Measurements from ENCODE around the gene MTFP1.
"Not testable (repeated sequence)": the region's sequence is repeated elsewhere in the genome, so short reads cannot be mapped to it uniquely, and the experiment has no call there.

MTFP1 gene

DNA sequence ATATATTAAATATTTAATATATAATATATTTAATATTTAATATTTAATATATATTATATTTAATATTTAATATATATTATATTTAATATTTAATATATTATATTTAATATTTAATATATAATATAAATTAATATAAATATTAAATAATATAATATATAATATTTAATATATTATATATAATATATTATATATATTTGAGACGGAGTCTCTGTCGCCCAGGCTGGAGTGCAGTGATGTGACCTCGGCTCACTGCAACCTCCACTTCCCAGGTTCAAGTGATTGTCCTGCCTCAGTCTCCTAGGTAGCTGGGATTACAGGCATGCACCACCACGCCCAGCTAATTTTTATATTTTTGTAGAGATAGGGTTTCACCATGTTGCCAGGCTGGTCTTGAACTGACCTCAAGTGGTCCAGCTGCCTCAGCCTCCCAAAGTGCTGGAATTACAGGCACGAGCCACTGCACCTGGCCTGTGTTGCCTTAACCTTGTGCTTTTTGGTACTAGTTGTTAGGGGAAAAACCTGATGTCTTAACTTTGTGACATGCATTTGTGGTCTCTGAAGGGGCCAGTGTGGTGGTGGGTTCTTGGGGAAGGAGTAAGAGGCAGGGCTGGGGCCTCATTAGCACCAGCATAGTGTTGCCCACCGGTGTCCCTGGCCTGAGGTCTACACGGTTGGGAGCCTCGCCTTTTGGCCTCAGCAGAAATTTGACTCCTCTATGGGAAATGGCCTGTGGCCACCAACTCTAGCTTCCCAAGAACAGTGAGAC, 29.7 kb downstream of the MTFP1 start:
- no peak for DNase-seq (ENCODE audit: low read depth in 2 of 2)

DNA sequence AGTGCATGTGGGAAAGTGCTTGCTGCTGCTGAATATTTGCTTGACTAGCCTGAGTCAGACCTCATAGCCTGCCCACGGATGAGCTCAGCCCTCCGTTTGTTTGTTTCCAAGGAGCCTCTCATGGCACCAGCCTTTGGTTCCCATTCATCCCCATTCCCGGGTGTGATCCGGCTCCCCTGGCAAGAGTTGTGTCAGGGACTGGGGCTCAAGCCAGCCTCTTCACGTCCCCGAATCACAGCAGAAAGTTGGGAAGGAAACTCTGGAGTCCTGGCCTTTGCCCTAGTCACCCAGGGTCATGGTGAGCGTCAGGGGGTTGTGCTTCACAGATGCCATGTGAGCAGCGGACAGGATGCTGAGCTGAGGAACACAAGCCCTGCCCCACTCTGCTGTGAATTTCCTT, 32.4 kb downstream of the MTFP1 start:
- DNase-seq (ENCODE audit: low read depth in 2 of 2) = no peak

DNA sequence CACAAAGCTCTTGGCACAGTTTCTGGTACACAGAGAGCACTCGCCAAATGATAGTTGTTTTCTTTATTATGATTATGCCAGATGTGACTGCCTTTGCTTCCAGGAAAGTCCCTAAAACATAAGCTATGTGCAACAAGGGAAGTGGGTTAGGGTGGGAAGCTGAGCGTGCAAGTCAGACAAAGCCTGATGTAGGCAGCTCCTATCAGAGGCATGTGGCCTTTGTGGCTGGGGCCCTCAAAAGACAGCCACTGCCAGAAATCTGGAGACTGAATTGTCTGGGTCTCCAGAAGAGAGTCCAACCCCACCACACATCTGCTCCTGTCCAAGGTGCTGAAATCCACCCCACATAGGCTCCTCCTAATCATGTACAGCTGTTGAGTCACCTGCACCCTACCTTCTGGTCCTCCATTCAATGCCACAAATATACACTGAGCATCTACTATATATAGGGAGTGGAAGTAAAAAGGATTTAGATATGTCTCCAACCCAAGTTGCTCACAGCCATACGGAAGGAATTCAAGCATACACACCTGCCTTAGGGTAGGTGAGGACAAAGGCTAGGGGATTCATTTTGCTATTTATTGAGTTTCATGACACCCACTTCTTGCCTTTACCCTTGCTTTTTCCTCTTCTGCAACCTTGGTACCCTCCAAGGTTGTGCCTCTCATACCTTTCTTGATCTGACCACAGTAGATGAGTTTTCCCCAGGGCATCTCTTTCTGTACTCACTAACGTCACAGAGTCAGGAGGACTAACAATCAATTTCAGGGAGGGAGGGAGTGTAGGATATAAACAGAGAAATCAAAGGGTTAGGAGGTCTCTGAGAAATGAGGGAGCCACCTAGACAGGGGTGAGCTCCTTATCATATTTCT, 33.8 kb downstream of the MTFP1 start:
- no peak for DNase-seq (ENCODE audit: low read depth in 2 of 2)

DNA sequence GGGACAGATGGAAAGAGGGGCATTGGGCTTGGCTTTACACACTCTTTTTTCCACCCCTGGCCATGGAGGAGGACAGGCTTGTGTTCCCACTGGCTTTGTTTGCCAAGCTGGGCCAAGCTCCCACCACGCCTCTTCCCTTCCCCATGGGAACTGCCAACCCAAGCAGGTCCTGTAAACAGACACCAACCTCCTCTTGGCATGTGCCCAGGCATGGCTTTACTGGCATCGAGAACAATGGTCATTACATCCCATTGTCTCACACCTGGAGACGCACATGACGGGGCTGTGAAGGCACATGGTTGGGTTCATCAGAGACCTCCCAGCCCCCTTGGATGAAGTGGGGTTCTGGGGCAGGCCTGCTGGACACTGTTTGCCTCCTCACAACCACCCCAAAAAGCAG, 34.6 kb downstream of the MTFP1 start:
- DNase-seq (ENCODE audit: low read depth in 2 of 2) = no peak

DNA sequence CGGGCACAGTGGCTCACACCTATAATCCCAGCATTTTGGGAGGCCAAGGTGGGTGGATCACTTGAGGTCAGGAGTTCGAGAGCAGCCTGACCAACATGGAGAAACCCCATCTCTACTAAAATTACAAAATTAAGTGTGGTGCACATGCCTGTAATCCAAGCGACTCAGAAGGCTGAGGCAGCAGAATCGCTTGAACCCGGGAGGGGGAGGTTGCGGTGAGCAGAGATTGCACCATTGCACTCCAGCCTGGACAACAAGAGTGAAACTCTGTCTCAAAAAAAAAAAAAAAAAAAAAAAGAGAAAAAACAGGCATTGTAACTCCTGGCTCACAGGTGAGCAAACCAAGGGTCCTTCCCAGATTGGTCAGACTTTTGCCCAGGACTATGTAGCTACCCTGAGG, 35.0 kb downstream of the MTFP1 start:
- DNase-seq (ENCODE audit: low read depth in 2 of 2) = not testable (repeated sequence)

DNA sequence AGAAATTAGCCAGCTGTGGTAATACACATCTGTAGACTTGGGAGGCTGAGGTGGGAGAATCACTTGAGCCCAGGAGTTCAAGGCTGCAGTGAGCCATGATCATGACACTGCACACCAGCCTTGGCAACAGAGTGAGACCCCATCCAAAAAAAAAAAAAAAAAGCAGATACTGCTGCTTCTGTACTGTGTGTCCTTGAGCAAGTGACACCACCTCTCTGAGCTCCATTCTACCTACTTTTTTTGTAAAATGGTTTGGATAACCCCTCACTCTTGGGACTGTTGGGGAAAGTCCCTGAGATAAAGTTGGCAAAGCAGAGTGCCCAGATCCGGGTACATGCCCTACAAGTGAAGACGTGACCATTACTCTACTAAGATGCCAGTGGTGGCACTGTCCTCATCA, 43.6 kb downstream of the MTFP1 start:
- DNase-seq (ENCODE audit: low read depth in 2 of 2) = no peak

DNA sequence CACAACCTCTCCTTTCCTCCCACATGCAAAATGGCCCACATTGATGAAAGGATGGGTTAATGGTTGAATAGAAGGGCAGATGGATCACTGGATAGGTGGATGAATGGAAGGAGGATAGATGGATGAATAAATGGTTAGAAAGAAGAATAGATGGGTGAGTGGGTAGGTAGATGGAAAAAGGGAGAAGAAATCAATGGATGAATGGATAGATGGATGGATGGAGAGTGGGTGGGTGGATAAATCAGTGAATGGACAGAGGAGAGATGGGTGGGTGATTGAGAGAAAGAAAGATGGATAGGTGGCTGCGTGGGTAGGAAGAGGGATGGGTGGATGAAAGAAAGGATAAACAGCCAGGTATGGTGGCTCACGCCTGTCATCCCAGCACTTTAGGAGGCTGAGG, 45.1 kb downstream of the MTFP1 start:
- DNase-seq (ENCODE audit: low read depth in 2 of 2) = no peak

DNA sequence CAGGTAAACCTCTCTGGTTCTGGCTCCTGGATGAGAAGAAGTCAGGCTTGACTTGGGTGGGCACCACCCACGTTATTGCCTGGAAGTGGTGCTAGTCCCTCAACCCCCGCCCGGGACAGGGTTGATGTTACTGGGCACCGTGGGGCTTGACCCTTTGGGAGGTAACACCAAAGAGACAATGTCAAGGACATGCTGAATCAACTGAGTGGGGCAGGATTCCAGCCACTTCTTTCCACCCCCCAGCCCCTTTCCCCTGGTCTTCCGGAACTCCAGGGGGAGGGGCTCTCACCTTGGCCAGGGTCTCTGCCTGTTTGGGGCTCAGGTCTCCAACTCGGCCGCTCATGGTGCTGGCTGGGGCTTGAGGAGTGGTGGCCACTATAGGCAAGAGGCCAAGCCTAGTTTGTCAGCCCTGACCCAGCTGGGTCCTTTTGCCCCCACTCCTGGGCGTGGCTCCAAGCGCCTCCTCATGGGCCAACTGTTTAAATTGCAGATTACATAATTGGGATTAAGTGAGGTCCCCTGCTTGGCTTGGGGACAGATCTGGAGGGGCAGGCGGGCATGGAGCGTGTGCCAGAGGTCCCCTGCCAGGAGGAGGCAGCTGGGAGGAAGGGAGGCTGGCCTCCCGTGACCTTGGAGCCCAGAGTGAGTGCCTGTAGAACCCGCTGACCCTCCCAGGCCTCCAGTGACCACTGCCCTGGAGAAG, 46.2 kb downstream of the MTFP1 start, which contains the start of gene SEC14L3:
Gene SEC14L3 (minus strand): TSS at position 402 of the 703 bp plus-strand sequence. CDS start 59 bp downstream, at position 343.
- no peak for DNase-seq (ENCODE audit: low read depth in 2 of 2)

DNA sequence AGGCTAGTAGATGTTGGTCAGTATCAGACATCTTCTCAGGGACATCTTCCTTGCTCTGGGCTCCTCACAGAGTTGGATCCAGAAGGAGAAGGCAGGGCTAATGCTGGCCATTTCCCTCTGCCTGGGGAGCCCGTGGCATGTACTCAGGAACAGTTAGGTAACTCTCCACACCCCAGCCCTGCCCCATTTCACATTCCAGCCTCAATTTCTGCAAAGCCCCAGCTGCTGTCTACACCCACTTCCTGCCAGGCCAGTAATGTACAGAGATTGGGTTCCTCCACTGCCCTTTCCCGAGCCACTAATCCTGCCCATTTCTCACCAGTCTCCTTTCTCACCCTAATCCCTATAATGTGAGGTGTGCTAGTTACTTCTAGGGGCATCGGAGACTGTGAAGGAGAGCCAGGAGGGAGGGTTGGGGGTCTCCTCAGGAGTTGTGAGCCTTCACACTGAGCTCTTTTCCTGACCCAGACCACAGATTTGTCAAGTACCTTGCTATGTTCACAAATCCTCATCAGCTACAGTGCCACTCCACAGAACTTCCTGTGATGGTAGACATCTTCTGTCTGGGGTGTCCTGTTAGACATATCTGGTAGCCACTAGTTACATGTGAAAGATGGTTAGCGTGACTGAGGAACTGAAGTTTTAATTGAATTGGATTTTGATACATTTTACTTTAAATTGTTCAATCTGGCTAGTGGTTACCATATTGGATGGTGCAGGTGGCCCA, 47.6 kb downstream of the MTFP1 start:
- no peak for DNase-seq (ENCODE audit: low read depth in 2 of 2)

DNA sequence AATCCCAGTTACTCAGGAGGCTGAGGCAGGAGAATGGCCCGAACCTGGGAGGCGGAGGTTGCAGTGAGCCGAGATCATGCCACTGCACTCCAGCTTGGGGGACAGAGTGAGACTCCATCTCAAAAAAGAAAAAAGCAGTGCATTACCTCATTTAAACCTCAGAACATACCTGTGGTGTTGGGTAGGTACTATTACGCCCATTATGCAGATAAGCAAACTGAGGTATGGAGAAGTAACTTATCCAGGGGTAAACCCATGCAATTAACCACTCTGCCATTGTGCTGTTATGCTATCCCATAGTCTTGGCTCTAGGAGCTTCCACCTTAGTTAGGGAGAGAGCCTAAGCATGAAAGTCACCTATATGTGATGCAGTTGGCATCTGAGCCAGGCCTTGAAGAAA, 48.6 kb downstream of the MTFP1 start:
- DNase-seq (ENCODE audit: low read depth in 2 of 2) = no peak

DNA sequence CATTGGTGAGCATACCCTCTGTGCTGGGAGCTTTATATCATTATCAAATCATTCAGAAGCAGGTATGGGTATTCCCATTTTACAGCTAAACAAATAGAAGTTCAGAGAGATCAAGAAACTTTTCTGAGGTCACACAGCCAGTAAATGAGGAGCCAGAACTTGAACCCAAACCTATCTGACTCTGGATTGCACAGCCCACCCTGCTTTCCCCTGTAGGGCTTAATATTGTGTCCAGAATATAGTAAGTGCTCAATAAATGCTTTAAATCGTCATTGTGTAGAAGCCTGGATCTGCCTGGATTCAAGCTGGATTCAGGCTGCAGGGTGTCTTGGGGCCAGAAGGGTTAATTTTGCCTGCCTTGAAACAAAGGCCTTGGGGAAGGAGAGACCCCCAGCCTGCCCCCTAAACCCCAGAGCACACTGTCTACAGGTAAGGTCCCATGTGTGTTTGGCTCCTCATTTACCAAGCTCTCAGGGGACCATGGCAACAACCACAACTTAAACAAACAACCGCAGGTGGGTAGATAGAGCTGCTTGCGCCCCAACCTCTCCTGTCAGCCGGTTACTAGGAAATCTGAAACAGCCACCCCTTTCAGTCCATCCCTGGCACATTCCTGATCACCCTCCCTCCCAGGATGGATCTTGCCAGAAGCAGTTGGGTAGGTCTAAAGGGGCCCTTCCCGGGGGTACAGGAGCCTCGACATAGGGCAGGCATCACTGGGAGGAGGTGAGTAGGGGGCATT, 49.3 kb downstream of the MTFP1 start:
- DNase-seq (ENCODE audit: low read depth in 2 of 2) = no peak

All from stimulated activated CD8-positive, alpha-beta memory T cell treated with anti-CD3 and anti-CD28 coated beads, Interleukin-7, amount 100 ng/mL, for 4 hours (primary cell).